SK-N-SH (cell line): Measurements from ENCODE around the gene TAC4. TPM values are rescaled to one million over a fixed set of nuclear protein-coding genes. Genes with fewer than 3 reads are reported as not detected.

Experiments used
- CTCF ChIA-PET: fragments of 300-600, 350-600 bp; formaldehyde crosslinking; extraction: SDS; loops from one replicate; lab custom pipeline; 2021; lab: Yijun Ruan, JAX
- POLR2A ChIA-PET: fragments of 350-600 bp; sonication (Branson Sonifier 250); formaldehyde crosslinking; extraction: SDS; loops from one replicate; lab custom pipeline; 2020; ENCODE audit warnings: antibody characterized with exemption, inconsistent platforms; lab: Yijun Ruan, JAX
- DNase-seq: peaks from one replicate; pipeline ENCODE4 v3.0.0; 2012
- H2AFZ ChIP-seq: fragments of 200-600 bp; sonication (generic); 2 replicates; pipeline ENCODE4 v1.8.1; 2016; ENCODE audit warnings: antibody characterized with exemption, mild to moderate bottlenecking, low read depth
- H3F3A ChIP-seq: fragments of 200-600 bp; sonication (generic); replicated peaks from 2 replicates; pipeline ENCODE3; 2016; ENCODE audit warnings: antibody characterized with exemption, mild to moderate bottlenecking; ENCODE audit not compliant: insufficient read depth
- H3K27ac ChIP-seq, 2 experiments: fragments of 200-500 bp in 1 of 2; fragments of 200-600 bp in 1 of 2; sonication (Bioruptor generic) in 1 of 2; sonication (generic), shearing (Covaris generic) in 1 of 2; 2 replicates each; pipeline versions ENCODE4 v1.5.1 to v1.6.1; 2014 to 2016; ENCODE audit warnings: low read depth in 2 of 2, inconsistent platforms in 1 of 2, low read length in 1 of 2, mild to moderate bottlenecking in 1 of 2, mixed read lengths in 1 of 2
- H3K27me3 ChIP-seq: fragments of 200-600 bp; sonication (generic), shearing (Covaris generic); 2 replicates; pipeline ENCODE4 v1.6.1; 2016; ENCODE audit warnings: mixed run types; ENCODE audit not compliant: insufficient read depth
- H3K36me3 ChIP-seq, 2 experiments: fragments of 200-500 bp in 1 of 2; fragments of 200-600 bp in 1 of 2; sonication (Bioruptor generic) in 1 of 2; sonication (generic) in 1 of 2; replicated peaks in 1 of 2; 2 replicates each; pipeline versions ENCODE3 to v1.5.1; 2014 to 2016; ENCODE audit warnings: low read length in 1 of 2, mild to moderate bottlenecking in 1 of 2; ENCODE audit not compliant: insufficient read depth in 2 of 2, control insufficient read depth in 1 of 2
- H3K4me1 ChIP-seq, 2 experiments: fragments of 200-500 bp in 1 of 2; fragments of 200-600 bp in 1 of 2; sonication (Bioruptor generic) in 1 of 2; sonication (generic), shearing (Covaris generic) in 1 of 2; 2 replicates each; pipeline versions ENCODE4 v1.5.1 to v1.6.1; 2014 to 2016; ENCODE audit warnings: low read depth in 1 of 2, low read length in 1 of 2, mixed run types in 1 of 2; ENCODE audit not compliant: insufficient read depth in 2 of 2, control insufficient read depth in 1 of 2
- H3K4me2 ChIP-seq: fragments of 200-600 bp; sonication (generic), shearing (Covaris generic); 2 replicates; pipeline ENCODE4 v1.6.1; 2017; ENCODE audit warnings: mixed run types
- H3K4me3 ChIP-seq, 2 experiments: fragments of 200-500 bp in 1 of 2; fragments of 200-600 bp in 1 of 2; sonication (Bioruptor generic) in 1 of 2; sonication (generic), shearing (Covaris generic) in 1 of 2; 2 replicates each; pipeline versions ENCODE4 v1.5.1 to v1.8.1; 2014 to 2016; ENCODE audit warnings: low read depth in 2 of 2, inconsistent platforms in 1 of 2, low read length in 1 of 2, mild to moderate bottlenecking in 1 of 2, mixed read lengths in 1 of 2, moderate library complexity in 1 of 2
- H3K79me2 ChIP-seq: fragments of 200-600 bp; sonication (generic); 2 replicates; pipeline ENCODE4 v1.8.1; 2017; ENCODE audit warnings: mild to moderate bottlenecking; ENCODE audit not compliant: insufficient read depth
- H3K9ac ChIP-seq: fragments of 200-600 bp; sonication (generic); 2 replicates; pipeline ENCODE4 v1.6.1; 2017; ENCODE audit warnings: mixed run types
- H3K9me2 ChIP-seq: fragments of 200-600 bp; sonication (generic); 2 replicates; pipeline ENCODE4 v1.6.1; 2017; ENCODE audit warnings: mixed run types
- H3K9me3 ChIP-seq: fragments of 200-600 bp; sonication (generic); 2 replicates; pipeline ENCODE4 v1.6.1; 2017; ENCODE audit warnings: mixed run types, mild to moderate bottlenecking, moderate library complexity
- H4K20me1 ChIP-seq: fragments of 200-600 bp; sonication (generic); 2 replicates; pipeline ENCODE4 v1.6.1; 2017; ENCODE audit warnings: mild to moderate bottlenecking, mixed run types; ENCODE audit not compliant: insufficient read depth
- CHD2 ChIP-seq: fragments of 150-350 bp; IDR thresholded peaks from 2 replicates; pipeline ENCODE4 v1.6.1; 2018; ENCODE audit warnings: low read length; ENCODE audit not compliant: partially characterized antibody
- ELF1 ChIP-seq: IDR thresholded peaks from 2 replicates; pipeline ENCODE4 v1.4.0; 2012
- EP300 ChIP-seq, 2 experiments: IDR thresholded peaks; 2 replicates each; pipeline versions ENCODE4 v1.4.0 to v1.6.1; 2012; ENCODE audit warnings: borderline replicate concordance in 1 of 2, low read depth in 1 of 2, low read length in 1 of 2
- FOSL2 ChIP-seq: IDR thresholded peaks from 2 replicates; pipeline ENCODE4 v1.4.0; 2012; ENCODE audit warnings: low read depth, mild to moderate bottlenecking, moderate library complexity, borderline replicate concordance
- FOXM1 ChIP-seq: IDR thresholded peaks from 2 replicates; pipeline ENCODE4 v1.4.0; 2012; ENCODE audit warnings: low read depth, mild to moderate bottlenecking
- GABPA ChIP-seq: IDR thresholded peaks from 2 replicates; pipeline ENCODE4 v1.4.0; 2012; ENCODE audit warnings: low read depth, mild to moderate bottlenecking
- GATA2 ChIP-seq: sonication (generic); formaldehyde crosslinking; IDR thresholded peaks from 2 replicates; pipeline ENCODE4 v1.5.0; 2020; ENCODE audit warnings: mild to moderate bottlenecking, missing genetic modification reagents
- JUND ChIP-seq: IDR thresholded peaks from 2 replicates; pipeline ENCODE4 v1.4.0; 2012
- MAX ChIP-seq: IDR thresholded peaks from 2 replicates; pipeline ENCODE4 v1.4.0; 2012; ENCODE audit warnings: low read depth
- MXI1 ChIP-seq: IDR thresholded peaks from 2 replicates; pipeline ENCODE4 v1.6.1; 2012; ENCODE audit warnings: mild to moderate bottlenecking, low read depth, low read length, improper control_type of control experiment
- PBX3 ChIP-seq: IDR thresholded peaks from 2 replicates; pipeline ENCODE4; 2012
- POLR2AphosphoS5 ChIP-seq: IDR thresholded peaks from 2 replicates; pipeline ENCODE4 v1.6.1; 2012; ENCODE audit warnings: low read depth, low read length
- RCOR1 ChIP-seq: fragments of 150-350 bp; IDR thresholded peaks from 2 replicates; pipeline ENCODE4 v1.6.1; 2017; ENCODE audit warnings: antibody characterized with exemption, low read length
- REST ChIP-seq: IDR thresholded peaks from 2 replicates; pipeline ENCODE4 v1.6.1; 2012; ENCODE audit warnings: mild to moderate bottlenecking, low read depth, low read length, moderate library complexity
- RFX5 ChIP-seq: IDR thresholded peaks from 2 replicates; pipeline ENCODE4 v1.6.1; 2012; ENCODE audit warnings: mild to moderate bottlenecking, improper control_type of control experiment, low read length
- RXRA ChIP-seq: IDR thresholded peaks from 2 replicates; pipeline ENCODE4 v1.4.0; 2012; ENCODE audit warnings: low read depth, mild to moderate bottlenecking, borderline replicate concordance
- SIN3A ChIP-seq: IDR thresholded peaks from 2 replicates; pipeline ENCODE4 v1.6.1; 2012; ENCODE audit warnings: low read depth, mild to moderate bottlenecking, low read length, moderate library complexity, borderline replicate concordance
- SMC3 ChIP-seq: IDR thresholded peaks from 2 replicates; pipeline ENCODE4 v1.6.1; 2012; ENCODE audit warnings: low read depth, low read length, improper control_type of control experiment
- TCF12 ChIP-seq: IDR thresholded peaks from 2 replicates; pipeline ENCODE4 v1.4.0; 2012
- TEAD4 ChIP-seq: IDR thresholded peaks from 2 replicates; pipeline ENCODE4 v1.4.0; 2012; ENCODE audit warnings: mild to moderate bottlenecking, borderline replicate concordance; ENCODE audit not compliant: insufficient read depth
- WGBS: methylation state at CpG from one replicate; pipeline ENCODE4 v1.1.6; 2017; ENCODE audit warnings: low lambda C conversion rate; 5-methylcytosine and 5-hydroxymethylcytosine counted together
- polyA plus RNA-seq, 3 experiments: library from polyadenylated mRNA; depleted of rRNA; stranded (reverse); fragments of >200 nt; gene quantifications; 2 replicates each; pipeline ENCODE4 v1.2.3, GENCODE V29; 2012

The TAC4 gene
- polyA plus RNA-seq, 1 of the 3 experiments (the other 2 are of a cell fraction): not detected

- H4K20me1 ChIP-seq: no peaks in the 10 kb centered on the region
- POLR2A ChIA-PET: no interaction called here
- DNase-seq: no peak
- 71% methylated on average over 32 of the region's 33 CpGs for WGBS
- TF ChIP-seq EP300 (IDR thresholded peaks at IDR 0.05; ENCODE audit: borderline replicate concordance in 1 of 2, low read depth in 1 of 2, low read length in 1 of 2) (no peak), TCF12 (no peak), MAX (no peak)
- TF ChIP-seq, all 33 proteins: peak for 0
- Histone ChIP-seq H3K27me3 (peaks cover 85% of the 10 kb centered on the region), H3K4me2 (no peak overlapping the region), H3K36me3 (no peaks in the 10 kb centered on the region), H3K4me1 (no peaks in the 10 kb centered on the region; a peak in 1 of 4 replicates), H3K27ac (no peak overlapping the region), H3K4me3 (no peak overlapping the region), H3K9me2 (no peaks in the 10 kb centered on the region), H3F3A (no peaks in the 10 kb centered on the region), H3K9ac (no peak overlapping the region), H3K79me2 (no peaks in the 10 kb centered on the region), H3K9me3 (no peaks in the 10 kb centered on the region), H2AFZ (no peak overlapping the region)
- CTCF ChIA-PET: interaction anchor here (0.8 to 9.5 kb wide), 10 partner anchors 10 to 663 kb away, joined by 3 to 170 read pairs (median 4); partner anchors contain the start of gene DLX3
Measured at GRCh38 chr17:49890077-49890821, 42.4 kb upstream of the TAC4 start.

GRCh38 chr17:49889500-49889899, 41.6 kb upstream of the TAC4 start:
- no peaks in the 10 kb centered on the region for H3K36me3 ChIP-seq
- no peaks in the 10 kb centered on the region for H3K9me3 ChIP-seq
- ChIA-PET CTCF (interaction anchor here (0.6 to 9.5 kb wide), 12 partner anchors 9 to 663 kb away, joined by 3 to 170 read pairs (median 4); partner anchors contain the start of gene DLX3), POLR2A (no interaction called here)
- no peaks in the 10 kb centered on the region; a peak in 1 of 4 replicates for H3K4me1 ChIP-seq
- no peak for DNase-seq
- H3K4me2 ChIP-seq: no peak overlapping the region
- H3K4me3 ChIP-seq: no peak overlapping the region
- TF ChIP-seq GATA2 (CRISPR knock-in tag) (no peak), RXRA (no peak), SMC3 (no peak), FOSL2 (no peak), REST (no peak), EP300 (IDR thresholded peaks at IDR 0.05; ENCODE audit: borderline replicate concordance in 1 of 2, low read depth in 1 of 2, low read length in 1 of 2) (no peak), GABPA (no peak), CHD2 (no peak), MXI1 (no peak), JUND (no peak), RCOR1 (no peak), FOXM1 (no peak), SIN3A (no peak), TEAD4 (no peak), POLR2AphosphoS5 (no peak), PBX3 (no peak), ELF1 (no peak), RFX5 (no peak)
- no peaks in the 10 kb centered on the region for H3K79me2 ChIP-seq
- no peak overlapping the region for H3K27ac ChIP-seq
- peaks cover 84% of the 10 kb centered on the region for H3K27me3 ChIP-seq
- H3F3A ChIP-seq: no peaks in the 10 kb centered on the region
- WGBS: 77% methylated on average over 9 of the region's 12 CpGs
- no peaks in the 10 kb centered on the region for H3K9me2 ChIP-seq
- H4K20me1 ChIP-seq: no peaks in the 10 kb centered on the region
- no peak overlapping the region for H3K9ac ChIP-seq
- H2AFZ ChIP-seq: no peak overlapping the region
